Loucy (cell line): Measurements from ENCODE around the gene RBM6.

ENCODE experiments used
- EZH2phosphoT487 ChIP-seq: fragments of 200-600 bp; IDR thresholded peaks from 2 replicates; pipeline ENCODE4 v1.6.1; 2018; ENCODE audit warnings: antibody characterized with exemption, mild to moderate bottlenecking, moderate library complexity, borderline replicate concordance
- TF ChIP-seq, protein P1 (sequence below): fragments of 200-600 bp; sonication (generic); conservative IDR thresholded peaks from 2 replicates; pipeline ENCODE4 v1.5.1; 2014; ENCODE audit warnings: mild to moderate bottlenecking, antibody characterized with exemption, low read length

DNA sequence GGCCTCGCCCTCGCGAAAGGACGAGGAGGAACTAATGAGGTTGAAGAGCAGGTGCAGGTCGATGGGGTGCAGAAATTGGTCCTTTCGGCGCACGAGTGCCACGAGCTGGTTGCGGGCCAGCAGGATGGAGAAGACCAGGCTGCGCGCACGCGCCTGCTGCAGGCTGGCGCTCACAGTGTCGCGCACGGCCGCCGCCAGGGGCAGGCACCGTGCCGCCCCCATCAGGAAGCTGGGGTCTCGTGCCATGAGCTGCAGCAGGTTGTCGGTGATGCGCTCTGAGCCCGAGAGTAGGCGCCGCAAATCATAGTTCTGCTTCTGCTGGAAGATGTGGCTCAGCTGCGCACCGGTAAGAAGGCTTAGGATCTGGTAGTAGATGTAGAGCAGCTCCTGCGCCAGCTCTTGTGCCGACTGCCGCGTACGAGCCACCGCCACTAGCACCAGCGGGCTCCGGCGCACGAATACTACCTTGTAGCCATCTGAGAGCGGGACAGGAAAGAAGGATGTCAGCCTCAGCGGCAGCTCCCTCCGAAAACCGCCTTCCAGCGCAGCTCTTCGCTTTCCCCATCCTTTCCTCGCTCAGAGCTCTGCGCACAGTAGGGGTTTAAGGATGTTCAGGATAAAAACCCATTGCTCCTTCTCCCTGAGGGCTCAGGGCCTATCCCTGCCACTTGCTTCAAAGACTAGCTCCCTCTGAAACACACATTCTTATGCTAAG lies 29.4 kb upstream of the RBM6 start:
- TF ChIP-seq, protein P1, sequence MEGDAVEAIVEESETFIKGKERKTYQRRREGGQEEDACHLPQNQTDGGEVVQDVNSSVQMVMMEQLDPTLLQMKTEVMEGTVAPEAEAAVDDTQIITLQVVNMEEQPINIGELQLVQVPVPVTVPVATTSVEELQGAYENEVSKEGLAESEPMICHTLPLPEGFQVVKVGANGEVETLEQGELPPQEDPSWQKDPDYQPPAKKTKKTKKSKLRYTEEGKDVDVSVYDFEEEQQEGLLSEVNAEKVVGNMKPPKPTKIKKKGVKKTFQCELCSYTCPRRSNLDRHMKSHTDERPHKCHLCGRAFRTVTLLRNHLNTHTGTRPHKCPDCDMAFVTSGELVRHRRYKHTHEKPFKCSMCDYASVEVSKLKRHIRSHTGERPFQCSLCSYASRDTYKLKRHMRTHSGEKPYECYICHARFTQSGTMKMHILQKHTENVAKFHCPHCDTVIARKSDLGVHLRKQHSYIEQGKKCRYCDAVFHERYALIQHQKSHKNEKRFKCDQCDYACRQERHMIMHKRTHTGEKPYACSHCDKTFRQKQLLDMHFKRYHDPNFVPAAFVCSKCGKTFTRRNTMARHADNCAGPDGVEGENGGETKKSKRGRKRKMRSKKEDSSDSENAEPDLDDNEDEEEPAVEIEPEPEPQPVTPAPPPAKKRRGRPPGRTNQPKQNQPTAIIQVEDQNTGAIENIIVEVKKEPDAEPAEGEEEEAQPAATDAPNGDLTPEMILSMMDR: no peak
- no peak for TF ChIP-seq EZH2phosphoT487
